Mucosa of gallbladder (tissue), 1 donor: Measurements from ENCODE around the gene PPP6R1. TPM values are rescaled to one million over a fixed set of nuclear protein-coding genes. Genes with fewer than 3 reads are reported as not detected.
"Not testable (repeated sequence)": the region's sequence is repeated elsewhere in the genome, so short reads cannot be mapped to it uniquely, and the experiment has no call there.

Experiments
- DNase-seq: peaks from one replicate; pipeline ENCODE4 v3.0.0-alpha.2; 2020; ENCODE audit warnings: low spot score
- total RNA-seq: library from RNA; stranded (reverse); gene quantifications from one replicate; pipeline ENCODE4 v1.2.1, GENCODE V29; 2021
- donor health status: DM: no; HTN: no; CAD: no.

PPP6R1 gene
- total RNA-seq, 1 donor from 2014 or later: 108 TPM

DNA sequence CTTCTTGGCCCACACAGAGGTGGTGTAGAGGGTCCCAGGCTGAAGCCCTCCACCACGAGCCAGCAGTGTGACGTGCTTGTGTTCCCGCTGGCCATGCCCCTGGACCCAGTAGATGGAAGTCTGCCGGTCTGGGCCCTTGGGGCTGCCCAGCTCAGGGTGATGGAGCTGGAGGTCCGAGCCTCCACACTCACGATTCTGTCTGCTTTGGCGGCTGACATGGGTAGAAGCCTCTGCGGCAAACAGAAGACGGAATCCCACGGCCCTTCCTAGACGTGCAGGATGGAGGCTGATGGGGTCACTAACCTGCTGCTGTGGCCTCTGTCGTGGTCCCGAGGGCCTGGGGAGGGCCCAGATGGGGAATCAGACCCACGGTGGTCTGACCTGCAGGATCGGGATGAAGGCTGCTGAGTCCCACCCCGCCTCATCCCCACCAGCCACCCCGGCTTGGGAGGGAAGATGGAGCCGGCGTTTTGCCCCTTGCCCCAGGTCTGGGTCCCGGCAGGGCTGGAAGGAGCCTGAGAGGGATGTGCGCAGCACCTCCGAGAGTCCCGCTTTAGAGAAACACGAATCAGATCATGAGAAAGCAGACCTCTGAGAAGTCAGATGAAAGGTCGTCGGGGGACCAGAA is 34.7 kb downstream of the PPP6R1 start:
- DNase-seq: no peak

- no peak for DNase-seq
Observed at GRCh38 chr19:55223291-55224037, 35.4 kb downstream of the PPP6R1 start.

GRCh38 chr19:55220525-55220924 is 38.3 kb downstream of the PPP6R1 start:
- DNase-seq: no peak

- DNase-seq: peak; percentile 91
Observed at GRCh38 chr19:55216461-55217198, 42.2 kb downstream of the PPP6R1 start.

GRCh38 chr19:55213547-55213946 is 45.3 kb downstream of the PPP6R1 start:
- DNase-seq: no peak

DNA sequence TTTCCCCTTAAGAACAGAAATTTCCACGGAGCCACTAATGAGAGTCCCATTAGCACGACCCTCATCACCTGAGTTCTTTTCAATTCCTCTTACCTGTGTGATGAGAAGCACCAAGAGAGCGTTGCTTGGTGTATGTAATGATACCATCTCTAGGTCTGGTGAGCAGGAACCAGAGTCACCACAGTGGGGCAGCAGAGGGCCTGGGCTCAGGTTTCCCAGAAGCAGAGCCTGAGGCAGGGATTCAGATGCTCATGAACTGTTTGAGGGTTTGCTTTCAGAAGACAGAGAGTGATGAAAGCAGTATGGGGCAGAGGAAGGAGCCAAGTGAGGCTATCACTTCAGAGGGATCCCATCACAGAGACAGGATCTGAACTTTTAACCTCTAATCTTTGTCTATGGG is 46.4 kb downstream of the PPP6R1 start:
- no peak for DNase-seq

GRCh38 chr19:55209693-55210472 is 48.9 kb downstream of the PPP6R1 start:
- DNase-seq: peak; percentile 81

- DNase-seq: peak; percentile 62
Observed at GRCh38 chr19:55208880-55209692, 49.7 kb downstream of the PPP6R1 start, which contains the start of gene PTPRH. Gene PTPRH, minus strand, starts transcription at chr19:55209501. Its CDS starts 68 bp downstream, at chr19:55209433.

GRCh38 chr19:55206664-55207500 is 51.9 kb downstream of the PPP6R1 start:
- peak; percentile 91 for DNase-seq

DNA sequence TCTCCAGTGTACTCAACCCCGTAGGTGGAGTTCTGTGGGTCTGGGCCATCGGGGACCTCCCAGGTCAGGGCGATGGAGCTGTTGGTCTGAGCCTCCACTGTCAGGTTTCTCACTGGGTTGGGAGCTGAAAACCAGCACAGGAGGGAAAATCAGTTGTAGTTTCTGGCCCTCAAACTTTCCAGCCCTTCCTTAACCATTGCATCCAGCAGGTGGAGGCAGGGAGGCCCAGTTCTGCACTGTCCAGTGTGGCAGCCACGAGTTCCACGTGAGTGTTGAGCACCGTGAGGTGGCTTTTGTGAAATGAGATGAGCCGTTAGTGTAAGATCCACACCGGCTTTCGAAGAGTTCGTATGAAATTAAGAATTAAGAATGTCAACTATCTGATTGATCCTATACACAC is 56.6 kb downstream of the PPP6R1 start:
- not testable (repeated sequence) for DNase-seq

- no peak for DNase-seq
Observed at GRCh38 chr19:55199620-55200204, 59.1 kb downstream of the PPP6R1 start.

GRCh38 chr19:55198651-55199050 is 60.2 kb downstream of the PPP6R1 start:
- no peak for DNase-seq

GRCh38 chr19:55197528-55197927 is 61.3 kb downstream of the PPP6R1 start:
- DNase-seq: no peak

DNA sequence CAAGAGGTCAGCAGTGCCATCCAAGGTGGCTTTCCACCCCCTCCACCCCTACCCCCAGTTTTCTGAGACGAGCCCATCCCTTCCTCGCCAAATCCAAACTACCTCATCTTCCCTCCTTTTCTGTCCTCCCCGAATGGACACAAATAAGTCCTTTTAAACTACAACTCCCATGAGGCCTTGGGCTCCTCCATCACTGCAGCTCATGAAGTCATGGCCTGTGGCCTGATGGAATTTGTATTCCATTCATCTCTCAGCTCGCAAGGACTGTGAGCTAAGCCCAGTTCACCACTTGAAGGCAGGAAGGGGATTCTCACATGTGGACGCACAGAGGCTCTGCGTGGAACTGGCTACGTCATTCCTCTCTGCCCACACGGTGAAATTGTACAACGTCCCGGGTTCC is 62.0 kb downstream of the PPP6R1 start:
- no peak for DNase-seq

GRCh38 chr19:55193481-55193880 is 65.3 kb downstream of the PPP6R1 start:
- no peak for DNase-seq

DNA sequence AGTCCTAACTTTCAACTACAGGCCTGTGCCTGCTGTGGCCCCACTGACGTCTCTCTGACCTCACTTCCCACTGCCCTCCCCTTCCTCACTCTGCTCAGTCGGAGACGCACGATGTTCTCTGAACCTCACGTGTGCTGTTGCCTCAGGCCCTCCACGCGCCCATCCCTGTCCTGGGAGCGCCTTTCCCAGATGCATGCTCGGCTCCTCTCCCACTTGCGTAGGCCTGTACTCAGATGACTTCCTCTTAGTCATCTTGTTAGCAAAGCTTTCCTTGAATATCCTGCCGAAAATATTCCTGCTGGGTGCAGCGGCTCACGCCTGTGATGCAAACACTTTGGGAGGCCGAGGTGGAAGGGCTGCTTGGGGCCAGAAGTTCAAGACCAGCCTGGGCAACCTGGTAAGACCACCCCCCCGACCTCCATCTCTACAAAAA is 69.4 kb downstream of the PPP6R1 start:
- DNase-seq: no peak

DNA sequence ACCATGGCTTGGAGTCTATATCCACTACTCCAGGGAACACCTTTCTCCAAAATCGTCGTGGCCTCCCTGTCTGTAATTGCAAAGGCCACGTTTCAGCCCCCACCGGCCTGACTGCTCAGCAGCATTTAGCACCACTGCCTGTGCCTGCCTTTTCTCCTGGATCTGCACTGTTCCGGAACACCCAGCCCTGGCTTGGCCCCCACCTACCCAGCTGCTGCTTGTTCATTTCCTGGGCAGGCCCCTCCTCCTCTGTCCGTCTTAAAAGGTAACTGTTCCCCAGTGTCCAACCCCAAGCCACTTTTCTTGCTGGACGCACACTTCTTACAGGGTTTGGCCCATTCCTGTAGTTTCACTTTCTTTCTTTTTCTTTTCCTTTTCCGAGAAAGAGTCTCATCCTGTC is 70.2 kb downstream of the PPP6R1 start:
- no peak for DNase-seq

GRCh38 chr19:55186080-55186479 is 72.7 kb downstream of the PPP6R1 start:
- DNase-seq: no peak

GRCh38 chr19:55181740-55182139 is 77.1 kb downstream of the PPP6R1 start:
- no peak for DNase-seq
